Measurements from ENCODE around the gene HES7. TPM values are rescaled to one million over a fixed set of nuclear protein-coding genes. Genes with fewer than 3 reads are reported as not detected.

HES7 gene
- total and polyA plus RNA-seq, 2 donors from 2014 or later = 0.25 TPM; not detected in 1

DNA sequence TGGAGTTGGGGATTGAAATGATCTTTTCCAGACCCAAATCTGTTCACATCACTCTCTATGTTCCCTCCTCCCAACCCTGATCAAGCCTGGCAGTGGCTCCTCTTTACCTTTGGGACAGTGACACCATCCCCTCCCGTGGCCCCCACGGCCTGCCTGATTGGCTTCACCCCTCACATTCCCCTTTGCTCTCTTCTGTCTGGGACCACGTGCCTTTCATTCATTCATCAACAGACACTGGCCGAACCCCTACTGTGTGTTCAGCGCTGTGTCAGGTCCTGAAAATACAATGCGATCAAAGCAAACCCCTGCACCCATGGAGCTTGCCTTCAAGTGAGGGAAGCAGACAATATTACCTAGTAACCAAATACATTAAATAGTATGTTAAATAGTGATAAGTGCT is 34.2 kb downstream of the HES7 start:
- H3K4me1 ChIP-seq (ENCODE audit: control insufficient read depth in 2 of 3, insufficient read depth in 2 of 3, low read depth in 1 of 3, low read length in 3 of 3) = no peaks in the 10 kb centered on the region
- H3K27ac ChIP-seq (ENCODE audit: low read depth in 2 of 2, low read length in 2 of 2) = no peak overlapping the region
- FAIRE-seq = no peak
- no peaks in the 10 kb centered on the region for H3K36me3 ChIP-seq (ENCODE audit: control insufficient read depth in 2 of 3, insufficient read depth in 3 of 3, low read length in 3 of 3)
- no peak overlapping the region for H3K4me3 ChIP-seq (ENCODE audit: low read length in 3 of 3)
- H3K27me3 ChIP-seq (ENCODE audit: control insufficient read depth, insufficient read depth, low read length) = no peaks in the 10 kb centered on the region
- intact Hi-C loops (cut with DNase I) = no loop called here
- H3K9ac ChIP-seq (ENCODE audit: low read length in 3 of 3) = no peak overlapping the region
- TF ChIP-seq, protein P1, sequence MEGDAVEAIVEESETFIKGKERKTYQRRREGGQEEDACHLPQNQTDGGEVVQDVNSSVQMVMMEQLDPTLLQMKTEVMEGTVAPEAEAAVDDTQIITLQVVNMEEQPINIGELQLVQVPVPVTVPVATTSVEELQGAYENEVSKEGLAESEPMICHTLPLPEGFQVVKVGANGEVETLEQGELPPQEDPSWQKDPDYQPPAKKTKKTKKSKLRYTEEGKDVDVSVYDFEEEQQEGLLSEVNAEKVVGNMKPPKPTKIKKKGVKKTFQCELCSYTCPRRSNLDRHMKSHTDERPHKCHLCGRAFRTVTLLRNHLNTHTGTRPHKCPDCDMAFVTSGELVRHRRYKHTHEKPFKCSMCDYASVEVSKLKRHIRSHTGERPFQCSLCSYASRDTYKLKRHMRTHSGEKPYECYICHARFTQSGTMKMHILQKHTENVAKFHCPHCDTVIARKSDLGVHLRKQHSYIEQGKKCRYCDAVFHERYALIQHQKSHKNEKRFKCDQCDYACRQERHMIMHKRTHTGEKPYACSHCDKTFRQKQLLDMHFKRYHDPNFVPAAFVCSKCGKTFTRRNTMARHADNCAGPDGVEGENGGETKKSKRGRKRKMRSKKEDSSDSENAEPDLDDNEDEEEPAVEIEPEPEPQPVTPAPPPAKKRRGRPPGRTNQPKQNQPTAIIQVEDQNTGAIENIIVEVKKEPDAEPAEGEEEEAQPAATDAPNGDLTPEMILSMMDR (IDR thresholded peaks at IDR 0.05; ENCODE audit: borderline replicate concordance, extremely low read depth, insufficient read depth) = no peak
- no peaks in the 10 kb centered on the region for H3K9me3 ChIP-seq (ENCODE audit: control insufficient read depth in 2 of 3, insufficient read depth in 1 of 3, low read length in 3 of 3)
- no peak for DNase-seq

DNA sequence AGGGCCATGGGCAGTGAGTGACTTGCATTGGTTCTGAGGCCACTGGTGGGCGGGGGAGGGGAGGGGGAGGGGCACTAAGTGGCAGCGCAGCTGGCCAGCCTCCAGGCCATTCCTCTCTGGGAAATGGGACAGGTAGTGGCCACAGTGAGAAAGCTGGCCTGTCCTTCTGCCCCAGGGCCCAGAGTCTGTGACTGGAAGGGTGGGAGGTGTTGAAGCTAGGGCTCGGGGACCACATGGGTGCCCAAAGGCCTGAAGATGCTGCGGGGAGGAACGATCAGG is 36.0 kb downstream of the HES7 start:
- DNase-seq = no peak
- intact Hi-C loops (cut with DNase I) = no loop called here
- FAIRE-seq = no peak
- Histone ChIP-seq H3K27ac (ENCODE audit: low read depth in 2 of 2, low read length in 2 of 2) (no peak overlapping the region), H3K36me3 (ENCODE audit: control insufficient read depth in 2 of 3, insufficient read depth in 3 of 3, low read length in 3 of 3) (no peaks in the 10 kb centered on the region), H3K4me1 (ENCODE audit: control insufficient read depth in 2 of 3, insufficient read depth in 2 of 3, low read depth in 1 of 3, low read length in 3 of 3) (no peaks in the 10 kb centered on the region), H3K27me3 (ENCODE audit: control insufficient read depth, insufficient read depth, low read length) (no peaks in the 10 kb centered on the region), H3K4me3 (ENCODE audit: low read length in 3 of 3) (no peak overlapping the region), H3K9me3 (ENCODE audit: control insufficient read depth in 2 of 3, insufficient read depth in 1 of 3, low read length in 3 of 3) (no peaks in the 10 kb centered on the region), H3K9ac (ENCODE audit: low read length in 3 of 3) (no peak overlapping the region)
- TF ChIP-seq, protein P1 (IDR thresholded peaks at IDR 0.05; ENCODE audit: borderline replicate concordance, extremely low read depth, insufficient read depth) = no peak

DNA sequence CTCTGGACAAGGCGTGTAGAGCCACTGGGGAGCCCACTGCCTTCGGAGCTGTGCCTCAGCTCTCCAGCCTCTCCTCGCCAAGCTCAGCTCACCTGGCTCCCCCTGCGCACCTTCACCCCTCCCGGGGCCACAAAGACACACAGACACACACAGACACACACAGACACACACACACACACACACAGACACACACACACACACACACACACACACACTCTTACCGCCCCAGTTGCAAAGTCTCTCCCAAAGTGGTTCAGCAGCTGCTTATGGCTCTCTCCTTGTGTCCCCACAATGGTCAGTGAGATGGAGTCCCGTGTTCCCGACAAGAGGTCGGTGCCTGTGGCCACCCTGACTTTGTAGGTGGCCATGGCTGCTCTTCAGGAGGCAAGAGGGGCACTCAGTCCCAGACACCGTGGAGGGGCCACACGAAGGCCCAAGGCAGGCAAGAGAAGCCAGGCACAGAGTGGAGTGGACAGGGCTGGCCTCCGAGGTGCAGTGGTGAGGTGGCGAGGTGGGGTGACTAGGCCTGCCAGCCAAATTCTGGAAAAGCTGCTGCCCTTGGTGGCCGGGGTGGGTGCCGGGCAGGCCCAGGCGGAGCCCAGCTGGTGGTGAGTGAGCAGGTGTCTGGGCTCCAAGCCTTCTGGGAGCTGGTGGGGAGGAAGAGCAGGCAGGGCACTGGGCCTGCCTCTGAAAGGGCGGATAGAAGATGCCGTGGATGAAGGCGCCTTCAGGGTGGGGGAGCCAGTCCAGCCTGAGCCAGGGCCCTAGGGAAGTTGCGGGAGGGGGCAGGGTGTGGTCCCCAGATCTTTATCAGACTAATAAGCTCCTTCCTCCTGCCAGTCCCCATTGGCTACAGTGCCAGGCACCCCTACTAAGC is 36.6 kb downstream of the HES7 start, which contains the start of gene ALOX12B:
TSS of gene ALOX12B (minus strand) at position 642 of the 877 bp plus-strand sequence. CDS start at position 368, 274 bp downstream.
- no peaks in the 10 kb centered on the region for H3K9me3 ChIP-seq (ENCODE audit: control insufficient read depth in 2 of 3, insufficient read depth in 1 of 3, low read length in 3 of 3)
- H3K36me3 ChIP-seq (ENCODE audit: control insufficient read depth in 2 of 3, insufficient read depth in 3 of 3, low read length in 3 of 3) = no peaks in the 10 kb centered on the region
- no peaks in the 10 kb centered on the region for H3K27me3 ChIP-seq (ENCODE audit: control insufficient read depth, insufficient read depth, low read length)
- DNase-seq = no peak
- intact Hi-C loops (cut with DNase I) = no loop called here
- H3K4me1 ChIP-seq (ENCODE audit: control insufficient read depth in 2 of 3, insufficient read depth in 2 of 3, low read depth in 1 of 3, low read length in 3 of 3) = no peaks in the 10 kb centered on the region
- no peak within 1 kb of the TSS for H3K27ac ChIP-seq (ENCODE audit: low read depth in 2 of 2, low read length in 2 of 2)
- FAIRE-seq = no peak
- TF ChIP-seq, protein P1 (IDR thresholded peaks at IDR 0.05; ENCODE audit: borderline replicate concordance, extremely low read depth, insufficient read depth) = no peak
- no peak within 1 kb of the TSS for H3K9ac ChIP-seq (ENCODE audit: low read length in 3 of 3)
- no peak within 1 kb of the TSS for H3K4me3 ChIP-seq (ENCODE audit: low read length in 3 of 3)

Data from kidney (tissue), 14 donors.